SK-N-SH (cell line): ENCODE data around the gene MAD2L2. TPM values are rescaled to one million over a fixed set of nuclear protein-coding genes. Genes with fewer than 3 reads are reported as not detected.

Source experiments
- CTCF ChIA-PET: fragments of 300-600, 350-600 bp; formaldehyde crosslinking; extraction: SDS; loops from one replicate; lab custom pipeline; 2021; lab: Yijun Ruan, JAX
- POLR2A ChIA-PET: fragments of 350-600 bp; sonication (Branson Sonifier 250); formaldehyde crosslinking; extraction: SDS; loops from one replicate; lab custom pipeline; 2020; ENCODE audit warnings: antibody characterized with exemption, inconsistent platforms; lab: Yijun Ruan, JAX
- DNase-seq: peaks from one replicate; pipeline ENCODE4 v3.0.0; 2012
- H2AFZ ChIP-seq: fragments of 200-600 bp; sonication (generic); 2 replicates; pipeline ENCODE4 v1.8.1; 2016; ENCODE audit warnings: antibody characterized with exemption, mild to moderate bottlenecking, low read depth
- H3F3A ChIP-seq: fragments of 200-600 bp; sonication (generic); replicated peaks from 2 replicates; pipeline ENCODE3; 2016; ENCODE audit warnings: antibody characterized with exemption, mild to moderate bottlenecking; ENCODE audit not compliant: insufficient read depth
- H3K27ac ChIP-seq, 2 experiments: fragments of 200-500 bp in 1 of 2; fragments of 200-600 bp in 1 of 2; sonication (Bioruptor generic) in 1 of 2; sonication (generic), shearing (Covaris generic) in 1 of 2; 2 replicates each; pipeline versions ENCODE4 v1.5.1 to v1.6.1; 2014 to 2016; ENCODE audit warnings: low read depth in 2 of 2, inconsistent platforms in 1 of 2, low read length in 1 of 2, mild to moderate bottlenecking in 1 of 2, mixed read lengths in 1 of 2
- H3K27me3 ChIP-seq: fragments of 200-600 bp; sonication (generic), shearing (Covaris generic); 2 replicates; pipeline ENCODE4 v1.6.1; 2016; ENCODE audit warnings: mixed run types; ENCODE audit not compliant: insufficient read depth
- H3K36me3 ChIP-seq, 2 experiments: fragments of 200-500 bp in 1 of 2; fragments of 200-600 bp in 1 of 2; sonication (Bioruptor generic) in 1 of 2; sonication (generic) in 1 of 2; replicated peaks in 1 of 2; 2 replicates each; pipeline versions ENCODE3 to v1.5.1; 2014 to 2016; ENCODE audit warnings: low read length in 1 of 2, mild to moderate bottlenecking in 1 of 2; ENCODE audit not compliant: insufficient read depth in 2 of 2, control insufficient read depth in 1 of 2
- H3K4me1 ChIP-seq, 2 experiments: fragments of 200-500 bp in 1 of 2; fragments of 200-600 bp in 1 of 2; sonication (Bioruptor generic) in 1 of 2; sonication (generic), shearing (Covaris generic) in 1 of 2; 2 replicates each; pipeline versions ENCODE4 v1.5.1 to v1.6.1; 2014 to 2016; ENCODE audit warnings: low read depth in 1 of 2, low read length in 1 of 2, mixed run types in 1 of 2; ENCODE audit not compliant: insufficient read depth in 2 of 2, control insufficient read depth in 1 of 2
- H3K4me2 ChIP-seq: fragments of 200-600 bp; sonication (generic), shearing (Covaris generic); 2 replicates; pipeline ENCODE4 v1.6.1; 2017; ENCODE audit warnings: mixed run types
- H3K4me3 ChIP-seq, 2 experiments: fragments of 200-500 bp in 1 of 2; fragments of 200-600 bp in 1 of 2; sonication (Bioruptor generic) in 1 of 2; sonication (generic), shearing (Covaris generic) in 1 of 2; 2 replicates each; pipeline versions ENCODE4 v1.5.1 to v1.8.1; 2014 to 2016; ENCODE audit warnings: low read depth in 2 of 2, inconsistent platforms in 1 of 2, low read length in 1 of 2, mild to moderate bottlenecking in 1 of 2, mixed read lengths in 1 of 2, moderate library complexity in 1 of 2
- H3K79me2 ChIP-seq: fragments of 200-600 bp; sonication (generic); 2 replicates; pipeline ENCODE4 v1.8.1; 2017; ENCODE audit warnings: mild to moderate bottlenecking; ENCODE audit not compliant: insufficient read depth
- H3K9ac ChIP-seq: fragments of 200-600 bp; sonication (generic); 2 replicates; pipeline ENCODE4 v1.6.1; 2017; ENCODE audit warnings: mixed run types
- H3K9me2 ChIP-seq: fragments of 200-600 bp; sonication (generic); 2 replicates; pipeline ENCODE4 v1.6.1; 2017; ENCODE audit warnings: mixed run types
- H3K9me3 ChIP-seq: fragments of 200-600 bp; sonication (generic); 2 replicates; pipeline ENCODE4 v1.6.1; 2017; ENCODE audit warnings: mixed run types, mild to moderate bottlenecking, moderate library complexity
- H4K20me1 ChIP-seq: fragments of 200-600 bp; sonication (generic); 2 replicates; pipeline ENCODE4 v1.6.1; 2017; ENCODE audit warnings: mild to moderate bottlenecking, mixed run types; ENCODE audit not compliant: insufficient read depth
- ELF1 ChIP-seq: IDR thresholded peaks from 2 replicates; pipeline ENCODE4 v1.4.0; 2012
- EP300 ChIP-seq, 2 experiments: IDR thresholded peaks; 2 replicates each; pipeline versions ENCODE4 v1.4.0 to v1.6.1; 2012; ENCODE audit warnings: borderline replicate concordance in 1 of 2, low read depth in 1 of 2, low read length in 1 of 2
- FOXM1 ChIP-seq: IDR thresholded peaks from 2 replicates; pipeline ENCODE4 v1.4.0; 2012; ENCODE audit warnings: low read depth, mild to moderate bottlenecking
- MEF2A ChIP-seq: IDR thresholded peaks from 2 replicates; pipeline ENCODE4 v1.4.0; 2012; ENCODE audit warnings: low read depth, borderline replicate concordance
- MXI1 ChIP-seq: IDR thresholded peaks from 2 replicates; pipeline ENCODE4 v1.6.1; 2012; ENCODE audit warnings: mild to moderate bottlenecking, low read depth, low read length, improper control_type of control experiment
- NFIC ChIP-seq: IDR thresholded peaks from 2 replicates; pipeline ENCODE4 v1.4.0; 2012; ENCODE audit warnings: borderline replicate concordance
- POLR2AphosphoS5 ChIP-seq: IDR thresholded peaks from 2 replicates; pipeline ENCODE4 v1.6.1; 2012; ENCODE audit warnings: low read depth, low read length
- RXRA ChIP-seq: IDR thresholded peaks from 2 replicates; pipeline ENCODE4 v1.4.0; 2012; ENCODE audit warnings: low read depth, mild to moderate bottlenecking, borderline replicate concordance
- TEAD4 ChIP-seq: IDR thresholded peaks from 2 replicates; pipeline ENCODE4 v1.4.0; 2012; ENCODE audit warnings: mild to moderate bottlenecking, borderline replicate concordance; ENCODE audit not compliant: insufficient read depth
- WGBS: methylation state at CpG from one replicate; pipeline ENCODE4 v1.1.6; 2017; ENCODE audit warnings: low lambda C conversion rate; 5-methylcytosine and 5-hydroxymethylcytosine counted together
- polyA plus RNA-seq, 3 experiments: library from polyadenylated mRNA; depleted of rRNA; stranded (reverse); fragments of >200 nt; gene quantifications; 2 replicates each; pipeline ENCODE4 v1.2.3, GENCODE V29; 2012
- TF ChIP-seq, protein P1 (sequence below): IDR thresholded peaks from 2 replicates; pipeline ENCODE4; 2012
- TF ChIP-seq, protein P2 (sequence below): fragments of 150-350 bp; IDR thresholded peaks from 2 replicates; pipeline ENCODE4 v1.6.1; 2016; ENCODE audit warnings: mild to moderate bottlenecking, low read depth, low read length
- TF ChIP-seq, protein P3 (sequence below): fragments of 200-600 bp; sonication (generic); IDR thresholded peaks from 2 replicates; pipeline ENCODE4 v1.6.1; 2017; ENCODE audit warnings: antibody characterized with exemption, mild to moderate bottlenecking, moderate library complexity

The MAD2L2 gene
- polyA plus RNA-seq, 1 of the 3 experiments (the other 2 are of a cell fraction) = 94.0 TPM

DNA sequence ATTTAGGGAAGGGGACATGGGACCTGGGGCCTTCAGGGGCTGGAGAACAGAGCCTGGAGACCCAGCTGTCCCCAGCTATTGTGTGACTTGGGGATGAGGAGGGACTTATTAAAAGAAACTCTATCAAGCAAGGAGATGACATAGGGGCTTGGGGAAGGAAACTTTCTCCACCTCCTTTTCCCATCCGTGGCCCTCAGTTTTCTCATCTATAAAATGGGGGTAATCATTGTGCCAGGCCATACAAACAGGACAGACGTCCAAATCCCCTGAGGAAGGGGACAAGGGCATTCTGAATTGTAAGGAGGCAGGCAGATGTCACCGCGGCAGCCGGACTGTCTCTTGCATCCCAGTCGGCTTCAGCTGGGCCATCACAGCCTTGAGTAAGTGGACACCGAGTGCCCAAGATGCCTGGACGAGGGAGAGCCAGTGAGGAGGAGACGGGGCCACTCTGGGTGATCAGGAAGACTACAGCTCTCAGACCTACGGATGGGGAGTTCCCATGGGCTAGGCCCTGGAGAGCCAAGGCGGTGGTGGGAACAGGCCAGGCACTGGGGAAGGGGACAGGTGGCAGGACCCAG lies 28.7 kb downstream of the MAD2L2 start:
- no peak for DNase-seq
- ChIA-PET POLR2A (interaction anchor here (2.2 kb wide), 1 partner anchor 12 kb away, joined by 8 read pairs; the partner anchor contains the start of gene FBXO6), CTCF (interaction anchor here (1.2 to 5.8 kb wide), 10 partner anchors 10 to 614 kb away, joined by 3 to 66 read pairs (median 6); partner anchors contain the start of gene MTOR)
- Histone ChIP-seq H3K27me3 (no peaks in the 10 kb centered on the region), H3K4me3 (no peak overlapping the region), H3K79me2 (peaks cover 6% of the 10 kb centered on the region; the same call in 1 of the 2 replicates), H3K27ac (no peak overlapping the region), H4K20me1 (no peaks in the 10 kb centered on the region), H3K4me1 (peaks cover 0 to 28% of the 10 kb centered on the region in 2 experiments; a peak in 1 of 4 replicates)
- WGBS = 80% methylated on average over 8 of the region's 11 CpGs
- TF ChIP-seq, protein P1, sequence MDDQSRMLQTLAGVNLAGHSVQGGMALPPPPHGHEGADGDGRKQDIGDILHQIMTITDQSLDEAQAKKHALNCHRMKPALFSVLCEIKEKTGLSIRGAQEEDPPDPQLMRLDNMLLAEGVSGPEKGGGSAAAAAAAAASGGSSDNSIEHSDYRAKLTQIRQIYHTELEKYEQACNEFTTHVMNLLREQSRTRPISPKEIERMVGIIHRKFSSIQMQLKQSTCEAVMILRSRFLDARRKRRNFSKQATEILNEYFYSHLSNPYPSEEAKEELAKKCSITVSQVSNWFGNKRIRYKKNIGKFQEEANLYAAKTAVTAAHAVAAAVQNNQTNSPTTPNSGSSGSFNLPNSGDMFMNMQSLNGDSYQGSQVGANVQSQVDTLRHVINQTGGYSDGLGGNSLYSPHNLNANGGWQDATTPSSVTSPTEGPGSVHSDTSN = no peak
- TF ChIP-seq MEF2A (no peak), MXI1 (no peak), TEAD4 (no peak), FOXM1 (no peak), RXRA (no peak), ELF1 (no peak), NFIC (no peak), POLR2AphosphoS5 (no peak)
- TF ChIP-seq, protein P2, sequence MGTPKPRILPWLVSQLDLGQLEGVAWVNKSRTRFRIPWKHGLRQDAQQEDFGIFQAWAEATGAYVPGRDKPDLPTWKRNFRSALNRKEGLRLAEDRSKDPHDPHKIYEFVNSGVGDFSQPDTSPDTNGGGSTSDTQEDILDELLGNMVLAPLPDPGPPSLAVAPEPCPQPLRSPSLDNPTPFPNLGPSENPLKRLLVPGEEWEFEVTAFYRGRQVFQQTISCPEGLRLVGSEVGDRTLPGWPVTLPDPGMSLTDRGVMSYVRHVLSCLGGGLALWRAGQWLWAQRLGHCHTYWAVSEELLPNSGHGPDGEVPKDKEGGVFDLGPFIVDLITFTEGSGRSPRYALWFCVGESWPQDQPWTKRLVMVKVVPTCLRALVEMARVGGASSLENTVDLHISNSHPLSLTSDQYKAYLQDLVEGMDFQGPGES = no peak
- TF ChIP-seq, protein P3, sequence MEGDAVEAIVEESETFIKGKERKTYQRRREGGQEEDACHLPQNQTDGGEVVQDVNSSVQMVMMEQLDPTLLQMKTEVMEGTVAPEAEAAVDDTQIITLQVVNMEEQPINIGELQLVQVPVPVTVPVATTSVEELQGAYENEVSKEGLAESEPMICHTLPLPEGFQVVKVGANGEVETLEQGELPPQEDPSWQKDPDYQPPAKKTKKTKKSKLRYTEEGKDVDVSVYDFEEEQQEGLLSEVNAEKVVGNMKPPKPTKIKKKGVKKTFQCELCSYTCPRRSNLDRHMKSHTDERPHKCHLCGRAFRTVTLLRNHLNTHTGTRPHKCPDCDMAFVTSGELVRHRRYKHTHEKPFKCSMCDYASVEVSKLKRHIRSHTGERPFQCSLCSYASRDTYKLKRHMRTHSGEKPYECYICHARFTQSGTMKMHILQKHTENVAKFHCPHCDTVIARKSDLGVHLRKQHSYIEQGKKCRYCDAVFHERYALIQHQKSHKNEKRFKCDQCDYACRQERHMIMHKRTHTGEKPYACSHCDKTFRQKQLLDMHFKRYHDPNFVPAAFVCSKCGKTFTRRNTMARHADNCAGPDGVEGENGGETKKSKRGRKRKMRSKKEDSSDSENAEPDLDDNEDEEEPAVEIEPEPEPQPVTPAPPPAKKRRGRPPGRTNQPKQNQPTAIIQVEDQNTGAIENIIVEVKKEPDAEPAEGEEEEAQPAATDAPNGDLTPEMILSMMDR = no peak
- TF ChIP-seq, all 33 proteins: peak for 0
- Histone ChIP-seq H3K36me3 (peaks cover 0 to 3% of the 10 kb centered on the region in 2 experiments), H3K9ac (no peak overlapping the region), H3K4me2 (no peak overlapping the region), H3K9me3 (no peaks in the 10 kb centered on the region), H3F3A (no peaks in the 10 kb centered on the region), H3K9me2 (no peaks in the 10 kb centered on the region), H2AFZ (no peak overlapping the region)

DNA sequence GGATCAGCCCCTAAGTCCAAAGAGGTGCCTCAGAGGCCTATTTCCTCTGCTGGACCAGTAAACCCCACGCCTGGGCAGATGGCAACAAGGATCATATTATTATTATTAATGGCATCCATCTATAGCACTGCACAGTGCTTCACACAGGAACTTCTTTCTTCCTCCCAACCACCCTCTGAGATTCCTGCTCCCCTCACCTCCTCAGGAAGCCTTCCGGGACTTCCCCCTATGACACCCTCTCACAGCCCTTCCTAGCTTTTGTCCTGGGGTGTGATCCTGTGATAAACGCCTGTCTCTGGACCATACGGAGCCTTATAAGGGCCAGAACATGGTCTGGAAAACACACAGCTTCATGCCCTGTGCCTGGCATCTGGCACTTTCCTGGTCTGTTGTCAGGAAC lies 29.9 kb downstream of the MAD2L2 start:
- Histone ChIP-seq H3K4me3 (no peak overlapping the region), H3K36me3 (no peaks in the 10 kb centered on the region), H3K27ac (no peak overlapping the region), H3F3A (no peaks in the 10 kb centered on the region)
- POLR2A ChIA-PET = interaction anchor here (1.1 kb wide), 2 partner anchors 69 to 257 kb away, joined by 3 to 5 read pairs; no protein-coding TSS in a partner anchor
- CTCF ChIA-PET = interaction anchor here (0.7 to 9.9 kb wide), 51 partner anchors 9 to 613 kb away, joined by 3 to 205 read pairs (median 5); partner anchors contain the start of genes AGTRAP, DISP3, FBXO6 and MAD2L2
- TF ChIP-seq EP300 (IDR thresholded peaks at IDR 0.05; ENCODE audit: borderline replicate concordance in 1 of 2, low read depth in 1 of 2, low read length in 1 of 2) = no peak
- TF ChIP-seq, all 33 proteins: peak for 0
- H3K79me2 ChIP-seq = peaks cover 6% of the 10 kb centered on the region; the same call in 1 of the 2 replicates
- H3K4me1 ChIP-seq = peaks cover 0 to 28% of the 10 kb centered on the region in 2 experiments; a peak in 1 of 4 replicates
- no peak for DNase-seq
- no peaks in the 10 kb centered on the region for H3K27me3 ChIP-seq
- H3K9me2 ChIP-seq = no peaks in the 10 kb centered on the region
- 83% methylated on average over 4 of the region's 4 CpGs for WGBS
- H3K9ac ChIP-seq = no peak overlapping the region
- no peak overlapping the region for H3K4me2 ChIP-seq
- no peak overlapping the region for H2AFZ ChIP-seq
- no peaks in the 10 kb centered on the region for H4K20me1 ChIP-seq
- H3K9me3 ChIP-seq = no peaks in the 10 kb centered on the region
